Measurements from ENCODE around the gene FCMR.

Gene FCMR

GRCh38 chr1:206969090-206969489 lies 47.3 kb upstream of the FCMR start:
- Histone ChIP-seq H4K20me1 (ENCODE audit: control insufficient read depth, insufficient read depth, low read depth, low read length) (no peaks in the 10 kb centered on the region), H3K36me3 (ENCODE audit: control insufficient read depth, low read length) (no peaks in the 10 kb centered on the region), H3K79me2 (ENCODE audit: control insufficient read depth, low read length) (no peaks in the 10 kb centered on the region), H3K9me2 (replicated peaks; ENCODE audit: control insufficient read depth, low read length) (no peaks in the 10 kb centered on the region), H3K27ac (ENCODE audit: low read depth, low read length) (no peak overlapping the region), H3F3A (ENCODE audit: control insufficient read depth, insufficient read depth) (no peaks in the 10 kb centered on the region), H3K4me3 (ENCODE audit: low read length) (no peak overlapping the region), H3K4me2 (ENCODE audit: low read length) (no peak overlapping the region), H3K9me3 (ENCODE audit: control insufficient read depth, insufficient read depth, low read length) (no peaks in the 10 kb centered on the region), H3K4me1 (ENCODE audit: control insufficient read depth, low read length) (no peaks in the 10 kb centered on the region), H3K27me3 (ENCODE audit: control insufficient read depth, low read length) (peaks cover 42% of the 10 kb centered on the region)
- TF ChIP-seq CTCF (IDR thresholded peaks at IDR 0.05; ENCODE audit: low read depth, low read length, poor library complexity, severe bottlenecking) (no peak), EZH2phosphoT487 (IDR thresholded peaks at IDR 0.05; ENCODE audit: borderline replicate concordance, low read length) (no peak)

- TF ChIP-seq EZH2phosphoT487 (IDR thresholded peaks at IDR 0.05; ENCODE audit: borderline replicate concordance, low read length): no peak
- TF ChIP-seq CTCF (IDR thresholded peaks at IDR 0.05; ENCODE audit: low read depth, low read length, poor library complexity, severe bottlenecking): no peak
- H3K36me3 ChIP-seq (ENCODE audit: control insufficient read depth, low read length): no peaks in the 10 kb centered on the region
- no peaks in the 10 kb centered on the region for H3K4me1 ChIP-seq (ENCODE audit: control insufficient read depth, low read length)
- no peaks in the 10 kb centered on the region for H3K9me2 ChIP-seq (replicated peaks; ENCODE audit: control insufficient read depth, low read length)
- H4K20me1 ChIP-seq (ENCODE audit: control insufficient read depth, insufficient read depth, low read depth, low read length): no peaks in the 10 kb centered on the region
- no peaks in the 10 kb centered on the region for H3F3A ChIP-seq (ENCODE audit: control insufficient read depth, insufficient read depth)
- H3K27me3 ChIP-seq (ENCODE audit: control insufficient read depth, low read length): peaks cover 30% of the 10 kb centered on the region
- H3K9me3 ChIP-seq (ENCODE audit: control insufficient read depth, insufficient read depth, low read length): no peaks in the 10 kb centered on the region
- no peaks in the 10 kb centered on the region for H3K79me2 ChIP-seq (ENCODE audit: control insufficient read depth, low read length)
- no peak overlapping the region for H3K4me2 ChIP-seq (ENCODE audit: low read length)
- no peak overlapping the region for H3K4me3 ChIP-seq (ENCODE audit: low read length)
- H3K27ac ChIP-seq (ENCODE audit: low read depth, low read length): no peak overlapping the region
Measured at GRCh38 chr1:206967096-206967849, 45.5 kb upstream of the FCMR start.

- Histone ChIP-seq H3K4me1 (ENCODE audit: control insufficient read depth, low read length) (no peaks in the 10 kb centered on the region), H3K27me3 (ENCODE audit: control insufficient read depth, low read length) (peaks cover 21% of the 10 kb centered on the region; the same call in 1 of the 2 replicates), H3K36me3 (ENCODE audit: control insufficient read depth, low read length) (no peaks in the 10 kb centered on the region), H3K9me2 (replicated peaks; ENCODE audit: control insufficient read depth, low read length) (no peaks in the 10 kb centered on the region), H3K9me3 (ENCODE audit: control insufficient read depth, insufficient read depth, low read length) (no peaks in the 10 kb centered on the region), H3K4me2 (ENCODE audit: low read length) (no peak overlapping the region), H3F3A (ENCODE audit: control insufficient read depth, insufficient read depth) (no peaks in the 10 kb centered on the region), H3K27ac (ENCODE audit: low read depth, low read length) (no peak overlapping the region), H4K20me1 (ENCODE audit: control insufficient read depth, insufficient read depth, low read depth, low read length) (no peaks in the 10 kb centered on the region), H3K79me2 (ENCODE audit: control insufficient read depth, low read length) (no peaks in the 10 kb centered on the region), H3K4me3 (ENCODE audit: low read length) (no peak overlapping the region)
- no peak for TF ChIP-seq CTCF (IDR thresholded peaks at IDR 0.05; ENCODE audit: low read depth, low read length, poor library complexity, severe bottlenecking)
- no peak for TF ChIP-seq EZH2phosphoT487 (IDR thresholded peaks at IDR 0.05; ENCODE audit: borderline replicate concordance, low read length)
Measured at GRCh38 chr1:206965781-206966180, 44.0 kb upstream of the FCMR start.

Measured in DOHH2 (cell line).